ENCODE results near the gene CCL4. TPM values are rescaled to one million over a fixed set of nuclear protein-coding genes. Genes with fewer than 3 reads are reported as not detected.

CCL4 gene
- total and polyA plus RNA-seq, 2 experiments from 2014 or later, result not detected

DNA sequence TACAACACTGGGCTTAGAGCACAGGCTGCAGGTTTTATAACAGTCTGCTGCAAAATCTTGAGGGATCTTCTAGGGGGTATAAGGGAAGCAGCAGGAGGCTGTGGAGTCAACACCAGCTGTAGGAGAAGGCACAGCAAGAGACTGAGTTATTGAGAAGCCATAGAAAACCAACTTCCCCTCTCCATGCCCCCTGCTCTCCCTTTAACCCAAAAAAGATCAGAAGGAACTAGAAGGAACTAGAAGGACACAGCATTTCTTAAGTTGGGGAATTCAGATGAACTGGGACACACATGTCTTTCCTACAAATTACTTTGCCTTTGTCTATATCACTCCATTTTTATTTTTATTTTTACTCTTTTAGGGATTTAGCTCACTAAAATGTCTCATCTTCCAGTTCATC is 45.7 kb upstream of the CCL4 start:
- H3K4me1 ChIP-seq (ENCODE audit: insufficient read depth), result no peaks in the 10 kb centered on the region
- TF ChIP-seq, protein P1, sequence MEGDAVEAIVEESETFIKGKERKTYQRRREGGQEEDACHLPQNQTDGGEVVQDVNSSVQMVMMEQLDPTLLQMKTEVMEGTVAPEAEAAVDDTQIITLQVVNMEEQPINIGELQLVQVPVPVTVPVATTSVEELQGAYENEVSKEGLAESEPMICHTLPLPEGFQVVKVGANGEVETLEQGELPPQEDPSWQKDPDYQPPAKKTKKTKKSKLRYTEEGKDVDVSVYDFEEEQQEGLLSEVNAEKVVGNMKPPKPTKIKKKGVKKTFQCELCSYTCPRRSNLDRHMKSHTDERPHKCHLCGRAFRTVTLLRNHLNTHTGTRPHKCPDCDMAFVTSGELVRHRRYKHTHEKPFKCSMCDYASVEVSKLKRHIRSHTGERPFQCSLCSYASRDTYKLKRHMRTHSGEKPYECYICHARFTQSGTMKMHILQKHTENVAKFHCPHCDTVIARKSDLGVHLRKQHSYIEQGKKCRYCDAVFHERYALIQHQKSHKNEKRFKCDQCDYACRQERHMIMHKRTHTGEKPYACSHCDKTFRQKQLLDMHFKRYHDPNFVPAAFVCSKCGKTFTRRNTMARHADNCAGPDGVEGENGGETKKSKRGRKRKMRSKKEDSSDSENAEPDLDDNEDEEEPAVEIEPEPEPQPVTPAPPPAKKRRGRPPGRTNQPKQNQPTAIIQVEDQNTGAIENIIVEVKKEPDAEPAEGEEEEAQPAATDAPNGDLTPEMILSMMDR (conservative IDR thresholded peaks at IDR 0.05; ENCODE audit: low read depth in 2 of 2), result no peak
- no peak for TF ChIP-seq STAT1 (IDR thresholded peaks at IDR 0.05; ENCODE audit: unreplicated experiment)
- TF ChIP-seq, protein P2, sequence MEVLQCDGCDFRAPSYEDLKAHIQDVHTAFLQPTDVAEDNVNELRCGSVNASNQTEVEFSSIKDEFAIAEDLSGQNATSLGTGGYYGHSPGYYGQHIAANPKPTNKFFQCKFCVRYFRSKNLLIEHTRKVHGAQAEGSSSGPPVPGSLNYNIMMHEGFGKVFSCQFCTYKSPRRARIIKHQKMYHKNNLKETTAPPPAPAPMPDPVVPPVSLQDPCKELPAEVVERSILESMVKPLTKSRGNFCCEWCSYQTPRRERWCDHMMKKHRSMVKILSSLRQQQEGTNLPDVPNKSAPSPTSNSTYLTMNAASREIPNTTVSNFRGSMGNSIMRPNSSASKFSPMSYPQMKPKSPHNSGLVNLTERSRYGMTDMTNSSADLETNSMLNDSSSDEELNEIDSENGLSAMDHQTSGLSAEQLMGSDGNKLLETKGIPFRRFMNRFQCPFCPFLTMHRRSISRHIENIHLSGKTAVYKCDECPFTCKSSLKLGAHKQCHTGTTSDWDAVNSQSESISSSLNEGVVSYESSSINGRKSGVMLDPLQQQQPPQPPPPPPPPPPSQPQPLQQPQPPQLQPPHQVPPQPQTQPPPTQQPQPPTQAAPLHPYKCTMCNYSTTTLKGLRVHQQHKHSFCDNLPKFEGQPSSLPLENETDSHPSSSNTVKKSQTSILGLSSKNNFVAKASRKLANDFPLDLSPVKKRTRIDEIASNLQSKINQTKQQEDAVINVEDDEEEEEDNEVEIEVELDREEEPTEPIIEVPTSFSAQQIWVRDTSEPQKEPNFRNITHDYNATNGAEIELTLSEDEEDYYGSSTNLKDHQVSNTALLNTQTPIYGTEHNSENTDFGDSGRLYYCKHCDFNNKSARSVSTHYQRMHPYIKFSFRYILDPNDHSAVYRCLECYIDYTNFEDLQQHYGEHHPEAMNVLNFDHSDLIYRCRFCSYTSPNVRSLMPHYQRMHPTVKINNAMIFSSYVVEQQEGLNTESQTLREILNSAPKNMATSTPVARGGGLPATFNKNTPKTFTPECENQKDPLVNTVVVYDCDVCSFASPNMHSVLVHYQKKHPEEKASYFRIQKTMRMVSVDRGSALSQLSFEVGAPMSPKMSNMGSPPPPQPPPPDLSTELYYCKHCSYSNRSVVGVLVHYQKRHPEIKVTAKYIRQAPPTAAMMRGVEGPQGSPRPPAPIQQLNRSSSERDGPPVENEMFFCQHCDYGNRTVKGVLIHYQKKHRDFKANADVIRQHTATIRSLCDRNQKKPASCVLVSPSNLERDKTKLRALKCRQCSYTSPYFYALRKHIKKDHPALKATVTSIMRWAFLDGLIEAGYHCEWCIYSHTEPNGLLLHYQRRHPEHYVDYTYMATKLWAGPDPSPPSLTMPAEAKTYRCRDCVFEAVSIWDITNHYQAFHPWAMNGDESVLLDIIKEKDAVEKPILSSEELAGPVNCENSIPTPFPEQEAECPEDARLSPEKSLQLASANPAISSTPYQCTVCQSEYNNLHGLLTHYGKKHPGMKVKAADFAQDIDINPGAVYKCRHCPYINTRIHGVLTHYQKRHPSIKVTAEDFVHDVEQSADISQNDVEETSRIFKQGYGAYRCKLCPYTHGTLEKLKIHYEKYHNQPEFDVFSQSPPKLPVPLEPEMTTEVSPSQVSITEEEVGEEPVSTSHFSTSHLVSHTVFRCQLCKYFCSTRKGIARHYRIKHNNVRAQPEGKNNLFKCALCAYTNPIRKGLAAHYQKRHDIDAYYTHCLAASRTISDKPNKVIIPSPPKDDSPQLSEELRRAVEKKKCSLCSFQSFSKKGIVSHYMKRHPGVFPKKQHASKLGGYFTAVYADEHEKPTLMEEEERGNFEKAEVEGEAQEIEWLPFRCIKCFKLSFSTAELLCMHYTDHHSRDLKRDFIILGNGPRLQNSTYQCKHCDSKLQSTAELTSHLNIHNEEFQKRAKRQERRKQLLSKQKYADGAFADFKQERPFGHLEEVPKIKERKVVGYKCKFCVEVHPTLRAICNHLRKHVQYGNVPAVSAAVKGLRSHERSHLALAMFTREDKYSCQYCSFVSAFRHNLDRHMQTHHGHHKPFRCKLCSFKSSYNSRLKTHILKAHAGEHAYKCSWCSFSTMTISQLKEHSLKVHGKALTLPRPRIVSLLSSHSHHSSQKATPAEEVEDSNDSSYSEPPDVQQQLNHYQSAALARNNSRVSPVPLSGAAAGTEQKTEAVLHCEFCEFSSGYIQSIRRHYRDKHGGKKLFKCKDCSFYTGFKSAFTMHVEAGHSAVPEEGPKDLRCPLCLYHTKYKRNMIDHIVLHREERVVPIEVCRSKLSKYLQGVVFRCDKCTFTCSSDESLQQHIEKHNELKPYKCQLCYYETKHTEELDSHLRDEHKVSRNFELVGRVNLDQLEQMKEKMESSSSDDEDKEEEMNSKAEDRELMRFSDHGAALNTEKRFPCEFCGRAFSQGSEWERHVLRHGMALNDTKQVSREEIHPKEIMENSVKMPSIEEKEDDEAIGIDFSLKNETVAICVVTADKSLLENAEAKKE (CRISPR knock-in tag; IDR thresholded peaks at IDR 0.05), result no peak
- no peak for TF ChIP-seq ZNF114 (CRISPR knock-in tag; IDR thresholded peaks at IDR 0.05)
- no peak for TF ChIP-seq POLR2AphosphoS5 (IDR thresholded peaks at IDR 0.05; ENCODE audit: low read depth)
- TF ChIP-seq CREB1 (CRISPR knock-in tag; IDR thresholded peaks at IDR 0.05; ENCODE audit: low read depth), result no peak
- no peak for TF ChIP-seq ZNF331 (CRISPR knock-in tag; IDR thresholded peaks at IDR 0.05; ENCODE audit: low read depth)
- TF ChIP-seq, protein P3, sequence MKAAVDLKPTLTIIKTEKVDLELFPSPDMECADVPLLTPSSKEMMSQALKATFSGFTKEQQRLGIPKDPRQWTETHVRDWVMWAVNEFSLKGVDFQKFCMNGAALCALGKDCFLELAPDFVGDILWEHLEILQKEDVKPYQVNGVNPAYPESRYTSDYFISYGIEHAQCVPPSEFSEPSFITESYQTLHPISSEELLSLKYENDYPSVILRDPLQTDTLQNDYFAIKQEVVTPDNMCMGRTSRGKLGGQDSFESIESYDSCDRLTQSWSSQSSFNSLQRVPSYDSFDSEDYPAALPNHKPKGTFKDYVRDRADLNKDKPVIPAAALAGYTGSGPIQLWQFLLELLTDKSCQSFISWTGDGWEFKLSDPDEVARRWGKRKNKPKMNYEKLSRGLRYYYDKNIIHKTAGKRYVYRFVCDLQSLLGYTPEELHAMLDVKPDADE (IDR thresholded peaks at IDR 0.05), result no peak
- no peak for TF ChIP-seq NANOG (IDR thresholded peaks at IDR 0.05; ENCODE audit: borderline replicate concordance)
- Mint-ChIP-seq H3K9me3 (no peaks in the 10 kb centered on the region), H3K4me1 (no peaks in the 10 kb centered on the region), H3K36me3 (ENCODE audit: low read depth) (no peaks in the 10 kb centered on the region), H3K27me3 (ENCODE audit: insufficient read depth, low read depth, poor library complexity) (peaks cover 2% of the 10 kb centered on the region), H3K27ac (no peak overlapping the region), H3K4me3 (no peak overlapping the region)
- H2AFZ ChIP-seq, result no peak overlapping the region
- no peak overlapping the region for H3K4me3 ChIP-seq
- no peak for ATAC-seq
- H4K20me1 ChIP-seq (replicated peaks; ENCODE audit: insufficient read depth), result no peaks in the 10 kb centered on the region
- no peak overlapping the region for H3K4me2 ChIP-seq
- H3F3A ChIP-seq (replicated peaks; ENCODE audit: low read depth), result no peaks in the 10 kb centered on the region
- DNase-seq (ENCODE audit: low spot score), result no peak
- no peak overlapping the region for H3K27ac ChIP-seq (ENCODE audit: low read depth)
- H3K79me2 ChIP-seq (replicated peaks; ENCODE audit: insufficient read depth), result no peaks in the 10 kb centered on the region
- no peaks in the 10 kb centered on the region for H3K36me3 ChIP-seq (ENCODE audit: insufficient read depth)
- peaks cover 10% of the 10 kb centered on the region; the same call in 1 of the 2 replicates for H3K9me2 ChIP-seq (ENCODE audit: insufficient read depth)
- no peaks in the 10 kb centered on the region for H3K27me3 ChIP-seq (ENCODE audit: insufficient read depth)
